ENCODE data around the gene FPGT.
"Not testable (repeated sequence)": the region's sequence is repeated elsewhere in the genome, so short reads cannot be mapped to it uniquely, and the experiment has no call there.

The FPGT gene

GRCh38 chr1:74197657-74198552, at the start of gene FPGT, which contains the start of gene LRRIQ3:
FPGT (plus strand) TSS chr1:74198242; CDS start chr1:74198279, 37 bp downstream.
LRRIQ3 (minus strand) TSS chr1:74198176; CDS start chr1:74183684, 14,492 bp downstream.
- DNase-seq (ENCODE audit: low spot score): peak; percentile 73

DNA sequence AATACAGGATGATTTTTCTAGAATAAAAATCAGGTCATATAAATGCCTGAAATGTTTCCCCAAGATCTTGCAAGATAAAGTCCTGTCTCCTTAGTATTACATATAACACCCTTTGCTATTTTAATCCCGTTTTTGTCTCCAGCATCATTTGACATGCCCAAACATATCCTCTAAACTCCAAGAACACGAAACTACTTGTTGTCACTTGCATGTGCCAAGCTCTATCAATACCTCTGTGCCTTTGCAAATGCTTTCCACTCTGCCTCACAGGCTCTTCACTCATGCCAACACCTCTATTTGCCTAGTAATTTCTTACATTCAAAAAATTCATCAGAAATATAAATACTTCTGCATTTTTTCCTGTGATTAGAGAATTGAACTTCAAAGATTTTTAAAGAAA, 38.0 kb upstream of the FPGT start:
- no peak for DNase-seq (ENCODE audit: low spot score)

DNA sequence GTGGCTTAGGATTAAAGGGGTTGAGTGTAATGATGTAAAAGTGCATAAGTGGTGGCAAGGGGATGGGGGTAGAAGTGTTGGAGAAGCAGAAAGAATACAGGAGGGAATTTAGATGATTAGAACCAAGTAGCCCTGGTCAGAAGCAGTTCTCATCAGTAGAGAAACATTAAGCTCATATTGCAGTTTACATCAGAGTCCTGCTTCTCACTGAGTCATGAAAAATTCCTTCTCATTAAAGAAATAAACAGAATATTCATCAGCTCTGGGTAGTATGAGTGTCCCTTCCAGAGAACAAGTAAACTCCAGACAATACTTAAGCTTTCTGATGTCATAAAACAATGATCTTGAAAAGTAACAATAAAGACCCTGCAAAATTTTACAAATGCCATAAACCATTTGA, 36.5 kb upstream of the FPGT start:
- no peak for DNase-seq (ENCODE audit: low spot score)

DNA sequence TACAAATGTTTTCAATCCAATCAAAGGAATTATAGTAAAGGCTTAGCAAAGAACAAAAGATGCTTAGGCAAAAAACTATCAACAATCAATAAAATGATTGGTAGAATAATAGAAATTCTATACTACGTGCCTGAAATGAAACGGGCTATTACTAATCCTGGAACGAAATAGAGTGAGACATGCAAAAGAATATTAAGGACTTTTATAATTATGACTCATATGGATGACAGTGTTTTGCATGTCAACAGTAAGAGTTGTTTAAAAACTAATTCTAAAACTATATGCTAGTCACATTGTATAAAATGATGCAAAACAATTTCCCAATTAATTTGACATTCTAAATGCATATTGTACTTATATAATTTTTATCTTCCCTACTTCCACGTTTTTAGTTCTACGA, 35.7 kb upstream of the FPGT start:
- no peak for DNase-seq (ENCODE audit: low spot score)

- DNase-seq (ENCODE audit: low spot score): not testable (repeated sequence)
These were observed 23.6 kb upstream of the FPGT start for GRCh38 chr1:74174423-74174822.

- DNase-seq (ENCODE audit: low spot score): peak; percentile 3
These were observed 17.6 kb upstream of the FPGT start for GRCh38 chr1:74180490-74180889.

GRCh38 chr1:74193908-74194307, 4.1 kb upstream of the FPGT start:
- no peak for DNase-seq (ENCODE audit: low spot score)

DNA sequence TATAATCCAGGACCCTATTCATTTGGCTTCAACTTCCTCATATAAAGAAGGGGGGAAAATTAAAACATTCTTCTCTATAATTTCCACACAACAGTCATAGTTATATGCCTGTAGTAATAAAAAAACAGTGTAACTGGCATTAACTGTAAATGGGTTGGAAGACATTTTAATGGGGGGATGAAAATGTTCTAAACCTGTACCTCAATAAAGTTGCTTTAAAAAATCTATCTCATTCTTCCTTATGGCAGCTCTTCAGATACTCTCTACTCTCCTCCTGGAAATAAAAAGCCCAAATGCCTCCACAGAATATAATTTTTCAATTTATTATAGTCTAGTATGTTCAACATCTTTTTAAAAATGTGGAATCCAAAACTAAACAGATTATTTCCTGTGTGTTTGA, 2.7 kb upstream of the FPGT start:
- DNase-seq (ENCODE audit: low spot score): no peak

DNA sequence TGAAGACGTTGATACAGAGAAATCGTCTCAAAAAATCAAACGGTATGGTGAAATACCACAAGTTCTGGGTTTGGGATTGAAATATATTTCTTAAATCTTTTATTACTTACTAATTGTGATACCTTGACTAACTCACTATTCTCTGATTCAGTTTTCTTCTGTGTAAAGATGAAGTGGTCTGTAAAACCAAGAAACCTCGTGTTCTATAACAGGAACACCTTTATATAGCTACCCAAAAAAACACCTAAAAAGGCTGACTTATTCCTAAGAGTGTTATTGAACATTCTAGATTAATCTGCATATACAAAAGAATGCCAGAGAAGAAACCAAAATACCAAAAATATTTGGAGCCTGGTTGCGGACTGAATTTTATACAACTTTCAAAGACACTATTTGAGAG, 787 bp upstream of the FPGT start:
- DNase-seq (ENCODE audit: low spot score): no peak

GRCh38 chr1:74199504-74199903, 1.5 kb downstream of the FPGT start:
- DNase-seq (ENCODE audit: low spot score): no peak

DNA sequence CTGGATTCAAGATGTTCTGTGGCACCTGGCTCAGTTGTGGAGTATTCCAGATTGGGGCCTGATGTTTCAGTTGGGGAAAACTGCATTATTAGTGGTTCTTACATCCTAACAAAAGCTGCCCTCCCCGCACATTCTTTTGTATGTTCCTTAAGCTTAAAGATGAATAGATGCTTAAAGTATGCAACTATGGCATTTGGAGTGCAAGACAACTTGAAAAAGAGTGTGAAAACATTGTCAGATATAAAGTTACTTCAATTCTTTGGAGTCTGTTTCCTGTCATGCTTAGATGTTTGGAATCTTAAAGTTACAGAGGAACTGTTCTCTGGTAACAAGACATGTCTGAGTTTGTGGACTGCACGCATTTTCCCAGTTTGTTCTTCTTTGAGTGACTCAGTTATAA, 7.2 kb downstream of the FPGT start:
- DNase-seq (ENCODE audit: low spot score): no peak

- no peak for DNase-seq (ENCODE audit: low spot score)
These were observed 17.2 kb downstream of the FPGT start for GRCh38 chr1:74215229-74215628.

- DNase-seq (ENCODE audit: low spot score): no peak
These were observed 24.7 kb downstream of the FPGT start for GRCh38 chr1:74222701-74223100.

DNA sequence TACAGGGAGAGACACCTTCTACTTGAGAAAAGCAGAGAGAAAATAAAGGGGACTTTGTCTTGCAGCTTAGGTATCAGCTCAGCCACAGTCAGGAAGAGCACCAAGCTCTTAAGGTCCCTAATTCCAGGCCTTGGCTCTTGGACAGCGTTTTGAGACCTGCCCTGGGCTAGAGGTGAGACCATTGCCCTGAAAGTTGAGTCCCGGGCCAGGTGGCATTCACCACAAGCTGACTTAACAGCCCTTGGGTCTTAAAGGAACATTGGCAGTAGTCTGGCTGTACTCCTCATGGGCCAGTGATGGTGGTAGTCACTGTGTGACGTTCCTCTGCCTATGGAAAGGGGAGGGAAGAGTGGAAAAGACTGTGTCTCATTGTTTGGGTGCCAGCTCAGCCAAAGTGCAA, 25.4 kb downstream of the FPGT start:
- no peak for DNase-seq (ENCODE audit: low spot score)

DNA sequence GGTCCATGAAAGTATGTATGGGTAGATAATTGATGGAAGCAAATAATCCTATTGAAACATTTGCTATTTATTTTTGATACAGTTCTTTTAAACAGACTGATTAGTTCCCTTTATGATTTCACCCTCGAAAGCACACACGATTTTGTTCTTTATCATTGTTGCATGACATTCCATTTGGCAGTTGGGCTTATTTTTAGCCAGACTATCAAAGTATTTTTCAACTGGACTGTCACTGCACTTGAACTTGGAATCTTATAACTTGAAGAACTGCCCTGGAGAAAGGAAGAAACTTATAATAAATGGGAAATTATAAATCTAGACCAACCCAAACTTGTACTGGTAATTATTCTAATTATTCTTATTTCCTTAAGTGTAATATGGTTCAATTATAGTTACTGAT, 37.1 kb downstream of the FPGT start, which contains the start of gene TNNI3K:
Gene TNNI3K, plus strand, starts transcription at position 235 of the 400 bp plus-strand sequence. Its CDS starts 65 bp downstream, at position 300.
- no peak for DNase-seq (ENCODE audit: low spot score)

GRCh38 chr1:74236440-74236839, 38.4 kb downstream of the FPGT start:
- DNase-seq (ENCODE audit: low spot score): no peak

DNA sequence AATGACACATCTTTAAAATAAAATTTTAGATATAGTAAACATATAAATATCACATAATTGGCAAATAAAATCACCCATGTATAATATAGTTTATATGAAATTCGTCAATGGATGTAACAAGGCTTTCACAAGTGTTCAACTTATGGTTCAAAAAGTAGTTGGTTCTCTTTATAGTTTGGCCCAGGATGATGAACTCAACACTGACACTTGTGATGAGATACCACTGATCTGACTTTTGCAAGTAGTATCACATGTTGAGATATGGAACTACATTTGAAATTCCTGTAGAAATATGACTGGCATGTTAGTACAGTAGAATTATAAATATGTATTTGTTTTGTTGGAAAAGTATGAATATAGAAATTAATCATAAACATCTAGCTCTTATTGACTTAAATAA, 39.0 kb downstream of the FPGT start:
- DNase-seq (ENCODE audit: low spot score): no peak

GRCh38 chr1:74237787-74238186, 39.7 kb downstream of the FPGT start:
- DNase-seq (ENCODE audit: low spot score): no peak

GRCh38 chr1:74245168-74245772, 47.2 kb downstream of the FPGT start:
- DNase-seq (ENCODE audit: low spot score): no peak

DNA sequence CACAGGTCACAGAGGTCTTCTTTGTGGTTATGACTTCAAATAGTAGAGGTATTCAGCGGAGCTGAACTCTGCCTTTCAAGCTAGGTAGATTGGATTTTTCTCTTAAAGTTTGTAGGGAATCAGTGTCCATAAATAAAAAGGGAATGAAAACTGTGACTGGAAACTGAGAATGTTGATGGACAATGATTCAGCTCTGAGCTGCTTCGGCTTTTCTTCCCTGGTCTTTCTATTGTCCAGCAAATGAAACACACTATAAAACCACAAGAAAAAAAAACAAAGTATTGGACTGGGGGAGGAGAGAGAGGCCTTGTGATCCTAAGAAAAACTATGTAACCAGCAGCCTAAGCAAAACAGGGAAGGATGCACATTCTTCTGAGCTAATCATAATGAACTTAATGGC, 48.3 kb downstream of the FPGT start:
- DNase-seq (ENCODE audit: low spot score): no peak

DNA sequence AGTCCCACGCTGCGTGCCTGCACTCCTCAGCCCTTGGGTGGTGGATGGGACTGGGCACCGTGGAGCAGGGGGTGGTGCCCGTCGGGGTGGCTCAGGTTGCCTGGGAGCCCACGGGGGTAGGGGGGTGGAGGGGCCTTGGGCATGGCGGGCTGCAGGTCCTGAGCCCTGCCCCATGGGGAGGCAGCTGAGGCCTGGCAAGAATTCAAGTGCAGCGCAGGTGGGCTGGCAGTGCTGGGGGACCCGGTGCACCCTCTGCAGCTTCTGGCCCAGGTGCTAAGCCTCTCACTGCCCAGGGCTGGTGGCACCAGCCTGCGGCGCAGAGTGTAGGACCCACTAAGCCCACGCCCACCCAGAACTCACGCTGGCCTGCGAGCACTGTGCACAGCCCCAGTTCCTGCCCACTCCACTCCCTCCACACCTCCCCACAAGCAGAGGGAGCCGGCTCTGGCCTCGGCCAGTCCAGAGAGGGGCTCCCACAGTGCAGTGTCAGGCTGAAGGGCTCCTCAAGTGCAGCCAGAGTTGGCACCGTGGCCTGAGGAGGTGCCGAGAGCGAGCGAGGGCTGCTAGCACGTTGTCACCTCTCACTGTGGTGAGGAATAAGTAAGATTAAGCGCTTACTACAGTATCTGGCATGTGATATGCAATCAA, 50.0 kb downstream of the FPGT start:
- no peak for DNase-seq (ENCODE audit: low spot score)

- DNase-seq (ENCODE audit: low spot score): not testable (repeated sequence)
These were observed 55.3 kb downstream of the FPGT start for GRCh38 chr1:74253243-74253824.
